ENCODE data around the gene STX12. TPM values are rescaled to one million over a fixed set of nuclear protein-coding genes. Genes with fewer than 3 reads are reported as not detected.
"Not testable (repeated sequence)": the region's sequence is repeated elsewhere in the genome, so short reads cannot be mapped to it uniquely, and the experiment has no call there.

STX12 gene
- total and polyA plus RNA-seq, 2 experiments from 2014 or later: 6.1 to 9.0 TPM

DNA sequence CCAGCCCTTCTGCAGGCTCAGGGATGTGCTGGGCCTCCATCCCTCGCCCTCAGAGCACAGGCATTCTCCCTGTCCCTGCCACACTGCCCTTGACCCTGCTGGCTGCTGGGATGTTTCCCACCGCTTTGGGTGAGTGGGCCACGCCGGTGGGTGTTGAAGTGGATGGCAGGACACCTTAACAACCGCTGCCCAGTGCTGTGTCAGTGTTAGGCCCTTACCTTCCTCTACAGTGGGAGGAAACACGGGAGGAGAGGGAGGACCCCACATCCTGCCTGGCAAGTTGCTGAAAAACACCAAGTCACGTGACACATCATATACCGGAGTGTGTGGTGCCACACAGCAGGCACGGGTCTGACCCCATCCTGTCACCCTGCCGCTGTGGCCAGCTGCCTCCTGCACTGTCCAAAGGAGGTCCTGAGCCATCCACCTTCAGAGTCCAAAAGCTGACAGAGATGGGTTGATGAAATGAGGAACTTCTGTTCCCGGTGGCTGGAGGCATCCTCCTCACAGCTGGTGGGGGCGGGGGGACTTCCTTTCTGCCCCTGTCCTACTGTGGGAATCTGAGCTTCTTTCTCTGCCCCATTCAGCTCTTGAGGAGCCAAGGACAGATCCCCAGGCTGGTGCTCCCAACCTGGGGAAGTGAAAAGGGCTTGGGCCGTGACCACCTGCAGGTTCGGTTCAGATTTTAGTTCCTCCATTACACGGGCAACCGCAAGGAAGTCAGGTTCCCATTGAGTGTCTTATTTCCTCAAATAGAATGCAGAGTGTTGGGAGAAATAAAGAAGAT is 96.1 kb downstream of the STX12 start (continued):
- TF ChIP-seq, protein P1, sequence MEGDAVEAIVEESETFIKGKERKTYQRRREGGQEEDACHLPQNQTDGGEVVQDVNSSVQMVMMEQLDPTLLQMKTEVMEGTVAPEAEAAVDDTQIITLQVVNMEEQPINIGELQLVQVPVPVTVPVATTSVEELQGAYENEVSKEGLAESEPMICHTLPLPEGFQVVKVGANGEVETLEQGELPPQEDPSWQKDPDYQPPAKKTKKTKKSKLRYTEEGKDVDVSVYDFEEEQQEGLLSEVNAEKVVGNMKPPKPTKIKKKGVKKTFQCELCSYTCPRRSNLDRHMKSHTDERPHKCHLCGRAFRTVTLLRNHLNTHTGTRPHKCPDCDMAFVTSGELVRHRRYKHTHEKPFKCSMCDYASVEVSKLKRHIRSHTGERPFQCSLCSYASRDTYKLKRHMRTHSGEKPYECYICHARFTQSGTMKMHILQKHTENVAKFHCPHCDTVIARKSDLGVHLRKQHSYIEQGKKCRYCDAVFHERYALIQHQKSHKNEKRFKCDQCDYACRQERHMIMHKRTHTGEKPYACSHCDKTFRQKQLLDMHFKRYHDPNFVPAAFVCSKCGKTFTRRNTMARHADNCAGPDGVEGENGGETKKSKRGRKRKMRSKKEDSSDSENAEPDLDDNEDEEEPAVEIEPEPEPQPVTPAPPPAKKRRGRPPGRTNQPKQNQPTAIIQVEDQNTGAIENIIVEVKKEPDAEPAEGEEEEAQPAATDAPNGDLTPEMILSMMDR (conservative IDR thresholded peaks at IDR 0.05; ENCODE audit: low read depth in 2 of 2): no peak
- TF ChIP-seq POLR2AphosphoS5 (IDR thresholded peaks at IDR 0.05; ENCODE audit: low read depth) (no peak), CREB1 (CRISPR knock-in tag; IDR thresholded peaks at IDR 0.05; ENCODE audit: low read depth) (no peak), ZNF331 (CRISPR knock-in tag; IDR thresholded peaks at IDR 0.05; ENCODE audit: low read depth) (no peak), STAT1 (IDR thresholded peaks at IDR 0.05; ENCODE audit: unreplicated experiment) (no peak), JUNB (IDR thresholded peaks at IDR 0.05; ENCODE audit: unreplicated experiment) (no peak), ZNF114 (CRISPR knock-in tag; IDR thresholded peaks at IDR 0.05) (no peak), EZH2 (IDR thresholded peaks at IDR 0.05; ENCODE audit: low read depth, unreplicated experiment) (no peak), NANOG (IDR thresholded peaks at IDR 0.05; ENCODE audit: borderline replicate concordance) (no peak)

DNA sequence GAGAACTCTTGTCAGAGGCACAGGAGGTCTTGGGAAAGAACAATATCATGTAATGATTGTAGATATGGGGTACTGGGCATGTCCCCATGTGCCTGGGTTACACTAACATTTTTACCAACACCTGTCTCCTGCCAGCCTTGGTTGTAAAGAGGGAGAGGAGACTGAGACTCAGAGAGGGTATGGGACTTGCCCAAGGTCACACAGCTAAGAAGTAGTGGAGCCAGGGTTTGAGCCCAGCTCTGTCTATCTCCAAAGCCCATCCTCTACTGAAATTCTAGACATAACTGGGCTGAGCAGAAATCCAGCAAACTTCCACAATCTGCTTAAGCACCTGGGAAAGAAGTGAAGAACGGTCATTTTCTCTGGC is 96.7 kb downstream of the STX12 start:
- Histone ChIP-seq H3K4me1 (ENCODE audit: insufficient read depth) (no peaks in the 10 kb centered on the region), H3K36me3 (ENCODE audit: insufficient read depth) (no peaks in the 10 kb centered on the region), H3F3A (replicated peaks; ENCODE audit: low read depth) (0 out of 2 replicates have a peak, but pooled peaks cover 4% of the 10 kb centered on the region), H3K9me2 (ENCODE audit: insufficient read depth) (no peaks in the 10 kb centered on the region), H3K79me2 (replicated peaks; ENCODE audit: insufficient read depth) (no peaks in the 10 kb centered on the region), H2AFZ (peak overlapping the region; percentile 94), H3K4me2 (no peak overlapping the region), H4K20me1 (replicated peaks; ENCODE audit: insufficient read depth) (no peaks in the 10 kb centered on the region), H3K4me3 (no peak overlapping the region), H3K27ac (ENCODE audit: low read depth) (no peak overlapping the region), H3K27me3 (ENCODE audit: insufficient read depth) (no peaks in the 10 kb centered on the region)
- Mint-ChIP-seq H3K36me3 (ENCODE audit: low read depth) (no peaks in the 10 kb centered on the region; the same call in 2 of the 3 replicates), H3K27me3 (ENCODE audit: insufficient read depth, low read depth, poor library complexity) (peaks cover 7% of the 10 kb centered on the region), H3K4me1 (peaks cover 4% of the 10 kb centered on the region), H3K27ac (no peak overlapping the region), H3K9me3 (no peaks in the 10 kb centered on the region), H3K4me3 (no peak overlapping the region)
- TF ChIP-seq NANOG (IDR thresholded peaks at IDR 0.05; ENCODE audit: borderline replicate concordance) (no peak), JUNB (IDR thresholded peaks at IDR 0.05; ENCODE audit: unreplicated experiment) (no peak), EZH2phosphoT487 (IDR thresholded peaks at IDR 0.05; ENCODE audit: unreplicated experiment) (no peak)
- DNase-seq (ENCODE audit: low spot score) (no peak), ATAC-seq (no peak)

DNA sequence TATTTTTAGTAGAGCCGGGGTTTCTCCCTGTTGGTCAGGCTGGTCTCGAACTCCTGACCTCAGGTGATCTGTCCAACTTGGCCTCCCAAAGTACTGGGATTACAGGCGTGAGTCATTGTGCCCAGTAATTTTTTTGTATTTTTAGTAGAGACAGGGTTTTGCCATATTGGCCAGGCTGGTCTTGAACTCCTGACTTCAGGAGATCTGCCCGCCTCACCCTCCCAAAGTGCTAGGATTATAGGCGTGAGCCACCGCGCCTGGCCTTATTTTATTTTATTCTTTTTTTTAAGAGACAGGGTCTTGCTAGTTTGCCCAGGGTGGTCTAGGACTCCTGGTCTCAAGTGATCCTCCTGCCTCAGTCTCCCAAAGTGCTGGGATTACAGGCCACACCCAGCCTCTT is 98.1 kb downstream of the STX12 start:
- H2AFZ ChIP-seq; H3K4me3 ChIP-seq; H3K36me3 Mint-ChIP-seq (ENCODE audit: low read depth); ATAC-seq; H3K27ac ChIP-seq (ENCODE audit: low read depth); H3K9me2 ChIP-seq (ENCODE audit: insufficient read depth); H3K27me3 ChIP-seq (ENCODE audit: insufficient read depth); H3K36me3 ChIP-seq (ENCODE audit: insufficient read depth); H3K79me2 ChIP-seq (replicated peaks; ENCODE audit: insufficient read depth); H3K4me2 ChIP-seq; H3K4me1 ChIP-seq (ENCODE audit: insufficient read depth); H4K20me1 ChIP-seq (replicated peaks; ENCODE audit: insufficient read depth); H3K9me3 Mint-ChIP-seq; H3K27ac Mint-ChIP-seq; DNase-seq (ENCODE audit: low spot score); H3F3A ChIP-seq (replicated peaks; ENCODE audit: low read depth); H3K4me3 Mint-ChIP-seq; H3K4me1 Mint-ChIP-seq: not testable (repeated sequence)
- peaks cover 11% of the 10 kb centered on the region for H3K27me3 Mint-ChIP-seq (ENCODE audit: insufficient read depth, low read depth, poor library complexity)

Measured in GM23338 (cell line).